AG20443 (cell line): ENCODE data around the gene C2orf72.

ENCODE experiments used
- DNase-seq: peaks from one replicate; pipeline ENCODE4 v3.0.0; 2012; ENCODE audit warnings: low spot score, mixed read lengths

The C2orf72 gene

GRCh38 chr2:231069379-231070054 lies 32.2 kb downstream of the C2orf72 start:
- no peak for DNase-seq

DNA sequence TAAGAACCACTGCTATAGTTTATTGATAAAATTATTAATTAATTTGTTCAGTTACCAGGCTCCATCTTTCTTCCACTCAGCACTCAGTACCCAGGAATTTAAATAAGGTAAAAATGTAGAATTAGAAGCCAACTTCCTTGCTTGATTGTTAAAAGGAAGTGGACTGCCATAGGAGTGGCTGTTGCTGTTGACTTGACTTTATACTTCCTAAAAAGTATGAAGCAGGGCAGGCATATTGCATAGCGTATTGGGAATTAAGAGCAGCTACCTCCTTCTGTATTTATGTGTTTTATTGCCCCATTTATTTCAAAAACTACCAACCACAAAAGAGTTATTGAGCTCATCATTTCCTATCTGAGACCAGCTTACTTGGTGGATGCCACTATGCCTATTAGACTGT lies 47.2 kb downstream of the C2orf72 start:
- DNase-seq, result no peak

- DNase-seq, result no peak
Observed at GRCh38 chr2:231088754-231089153, 51.4 kb downstream of the C2orf72 start.

GRCh38 chr2:231093933-231094332 lies 56.6 kb downstream of the C2orf72 start:
- DNase-seq, result no peak

GRCh38 chr2:231094736-231095346 lies 57.5 kb downstream of the C2orf72 start:
- no peak for DNase-seq
